OCI-LY1 (cell line): ENCODE results near the gene CNRIP1.

ENCODE experiments used
- CTCF ChIP-seq: fragments of 200-600 bp; sonication (generic), shearing (Covaris generic); IDR thresholded peaks from 2 replicates; pipeline ENCODE4 v1.5.1; 2017; ENCODE audit warnings: mild to moderate bottlenecking, antibody characterized with exemption, low read length, moderate library complexity, mixed read lengths
- EZH2 ChIP-seq: fragments of 200-600 bp; sonication (generic), shearing (Covaris generic); IDR thresholded peaks from 2 replicates; pipeline ENCODE4 v1.8.0; 2017; ENCODE audit warnings: borderline replicate concordance, mixed run types, mild to moderate bottlenecking, antibody characterized with exemption, low read length, moderate library complexity, mixed read lengths

DNA sequence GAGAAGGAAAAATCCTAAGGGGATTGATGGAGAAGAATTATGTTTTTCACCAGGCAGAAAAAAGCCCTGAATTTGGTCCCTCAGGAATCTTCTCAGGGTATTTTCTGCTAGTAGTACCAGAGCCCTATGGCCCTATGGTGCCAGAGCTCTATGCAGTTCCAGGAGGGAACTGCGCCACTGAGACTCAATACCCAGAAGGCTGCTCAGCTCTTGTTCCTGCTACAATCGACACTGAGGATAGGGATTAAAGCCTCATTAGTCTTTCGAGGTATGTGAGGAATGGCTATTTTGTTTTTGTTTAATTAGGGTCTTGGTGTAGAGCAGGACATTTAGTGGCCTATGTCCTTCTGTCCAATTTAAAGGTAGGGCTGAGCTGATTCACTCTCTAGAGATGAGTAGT, 45.7 kb downstream of the CNRIP1 start:
- TF ChIP-seq CTCF = no peak
- TF ChIP-seq EZH2 = no peak
